Stomach (tissue), 9 donors: ENCODE results near the gene GDF9. TPM values are rescaled to one million over a fixed set of nuclear protein-coding genes. Genes with fewer than 3 reads are reported as not detected.

Experiments used
- DNase-seq, 2 donors: peaks; one replicate each; pipeline versions ENCODE4 v3.0.0 to v3.0.0-alpha.2; 2013 to 2019
- H3K27ac ChIP-seq, 5 donors: fragments of 200-600 bp in 4 of 5; sonication (generic) in 4 of 5; one replicate each; pipeline ENCODE4 v1.5.1; 2013 to 2019; ENCODE audit warnings: mild to moderate bottlenecking in 1 of 5, moderate library complexity in 1 of 5
- H3K27me3 ChIP-seq, 3 donors: fragments of 200-600 bp; sonication (generic); one replicate each; pipeline ENCODE4 v1.5.1; 2017 to 2019; ENCODE audit warnings: mixed run types in 1 of 3
- H3K36me3 ChIP-seq, 4 donors: fragments of 200-600 bp; sonication (generic); 1 replicate in 3 of 4; 2 replicates in 1 of 4; pipeline ENCODE4 v1.5.1; 2016 to 2019
- H3K4me1 ChIP-seq, 4 donors: fragments of 200-600 bp; sonication (generic); one replicate each; pipeline ENCODE4 v1.5.1; 2016 to 2019
- H3K4me3 ChIP-seq, 4 donors: fragments of 200-600 bp; sonication (generic) in 3 of 4; one replicate each; pipeline ENCODE4 v1.5.1; 2016 to 2019; ENCODE audit warnings: mild to moderate bottlenecking in 1 of 4
- H3K9me3 ChIP-seq, 4 donors: fragments of 200-600 bp; sonication (generic); one replicate each; pipeline ENCODE4 v1.5.1; 2016 to 2019
- EP300 ChIP-seq: sonication (generic); formaldehyde crosslinking; IDR thresholded peaks from one replicate; pipeline ENCODE4 v1.6.1; 2017; ENCODE audit warnings: antibody characterized with exemption
- POLR2A ChIP-seq, 4 donors: fragments of 450-650 bp; IDR thresholded peaks; one replicate each; pipeline ENCODE4 v1.6.1; 2016; ENCODE audit warnings: antibody characterized with exemption in 4 of 4, control low read depth in 2 of 4, mild to moderate bottlenecking in 1 of 4, moderate library complexity in 1 of 4
- POLR2AphosphoS5 ChIP-seq, 3 donors: sonication (generic); formaldehyde crosslinking; IDR thresholded peaks; one replicate each; pipeline ENCODE4 v1.6.1; 2016; ENCODE audit warnings: antibody characterized with exemption in 3 of 3
- WGBS, 5 donors: extraction: QIAGEN DNeasy Blood & Tissue Kit in 3 of 5; methylation state at CpG; one replicate each; pipeline versions ENCODE4 v1.1.5 to v1.1.7; 2013 to 2018; 5-methylcytosine and 5-hydroxymethylcytosine counted together
- intact Hi-C: fragments of 100-400 bp; cut with DNase I; formaldehyde crosslinking; loops from one replicate; pipeline ENCODE4 v1.15.1; 2023; ENCODE audit warnings: low total_unique reads
- polyA plus RNA-seq, 3 donors: library from polyadenylated mRNA; stranded (reverse); fragments of 200-250 nt; gene quantifications; one replicate each; pipeline ENCODE4 v1.2.3, GENCODE V29; 2013
- total RNA-seq, 5 donors: library from RNA; depleted of rRNA; stranded (reverse); fragments of >200 nt; gene quantifications; one replicate each; pipeline versions ENCODE4 v1.1.0 to v1.2.3, GENCODE V29; 2014 to 2016
- TF ChIP-seq, protein P1 (sequence below), 7 experiments: fragments of 450-650 bp in 4 of 7; fragments of 200-600 bp in 3 of 7; sonication (generic) in 3 of 7; IDR thresholded peaks; one replicate each; pipeline ENCODE4 v1.5.1; 2016 to 2019; ENCODE audit warnings: antibody characterized with exemption in 7 of 7, control low read depth in 2 of 7, mild to moderate bottlenecking in 1 of 7
- donor health status: healthy with polysubstance abuse.
- donor health status: Bipolar disorder and iron deficiency.
- donor health status: healthy.

GDF9 gene
- total and polyA plus RNA-seq, 8 donors: 0.25 to 4.4 (median 1.1) TPM; not detected in 4

GRCh38 chr5:132823481-132824050, 42.7 kb downstream of the GDF9 start:
- H3K36me3 ChIP-seq: peaks cover 0 to 34% (median 27%) of the 10 kb centered on the region in 4 donors
- peaks cover 0 to 71% (median 5%) of the 10 kb centered on the region in 3 donors for H3K27me3 ChIP-seq
- H3K4me1 ChIP-seq: peaks cover 20 to 60% (median 29%) of the 10 kb centered on the region in 4 donors
- H3K9me3 ChIP-seq: no peaks in the 10 kb centered on the region
- 68 to 86% (median 76%) methylated on average over 7 of the region's 7 CpGs for WGBS, 5 donors
- H3K27ac ChIP-seq: peak overlapping the region in 1 of 5 donors; percentile 27
- intact Hi-C loops: no loop called here
- peak overlapping the region in 3 of 4 donors; percentile 11 to 34 (median 29) for H3K4me3 ChIP-seq
- TF ChIP-seq POLR2AphosphoS5 (IDR thresholded peaks at IDR 0.05) (no peak), EP300 (no peak), POLR2A (IDR thresholded peaks at IDR 0.05) (no peak)
- TF ChIP-seq, protein P1, sequence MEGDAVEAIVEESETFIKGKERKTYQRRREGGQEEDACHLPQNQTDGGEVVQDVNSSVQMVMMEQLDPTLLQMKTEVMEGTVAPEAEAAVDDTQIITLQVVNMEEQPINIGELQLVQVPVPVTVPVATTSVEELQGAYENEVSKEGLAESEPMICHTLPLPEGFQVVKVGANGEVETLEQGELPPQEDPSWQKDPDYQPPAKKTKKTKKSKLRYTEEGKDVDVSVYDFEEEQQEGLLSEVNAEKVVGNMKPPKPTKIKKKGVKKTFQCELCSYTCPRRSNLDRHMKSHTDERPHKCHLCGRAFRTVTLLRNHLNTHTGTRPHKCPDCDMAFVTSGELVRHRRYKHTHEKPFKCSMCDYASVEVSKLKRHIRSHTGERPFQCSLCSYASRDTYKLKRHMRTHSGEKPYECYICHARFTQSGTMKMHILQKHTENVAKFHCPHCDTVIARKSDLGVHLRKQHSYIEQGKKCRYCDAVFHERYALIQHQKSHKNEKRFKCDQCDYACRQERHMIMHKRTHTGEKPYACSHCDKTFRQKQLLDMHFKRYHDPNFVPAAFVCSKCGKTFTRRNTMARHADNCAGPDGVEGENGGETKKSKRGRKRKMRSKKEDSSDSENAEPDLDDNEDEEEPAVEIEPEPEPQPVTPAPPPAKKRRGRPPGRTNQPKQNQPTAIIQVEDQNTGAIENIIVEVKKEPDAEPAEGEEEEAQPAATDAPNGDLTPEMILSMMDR (IDR thresholded peaks at IDR 0.05): no peak
- DNase-seq: no peak

- H3K36me3 ChIP-seq: peaks cover 0 to 34% (median 27%) of the 10 kb centered on the region in 4 donors
- TF ChIP-seq POLR2A (IDR thresholded peaks at IDR 0.05) (no peak), EP300 (no peak), POLR2AphosphoS5 (IDR thresholded peaks at IDR 0.05) (no peak)
- TF ChIP-seq, protein P1 (IDR thresholded peaks at IDR 0.05): no peak
- peaks cover 0 to 66% (median 5%) of the 10 kb centered on the region in 3 donors for H3K27me3 ChIP-seq
- H3K4me3 ChIP-seq: peak overlapping the region; percentile 11 to 34 (median 26)
- H3K27ac ChIP-seq: peak overlapping the region in 2 of 5 donors; percentile 14 to 27
- WGBS, 5 donors: 37 to 61% (median 41%) methylated on average over 23 to 68 of the region's 68 CpGs
- peak in 1 of 2 donors; percentile 83 for DNase-seq
- H3K9me3 ChIP-seq: no peaks in the 10 kb centered on the region
- peaks cover 20 to 58% (median 29%) of the 10 kb centered on the region in 4 donors for H3K4me1 ChIP-seq
- intact Hi-C loops: no loop called here
Observed at GRCh38 chr5:132822650-132823480, 43.4 kb downstream of the GDF9 start.

DNA sequence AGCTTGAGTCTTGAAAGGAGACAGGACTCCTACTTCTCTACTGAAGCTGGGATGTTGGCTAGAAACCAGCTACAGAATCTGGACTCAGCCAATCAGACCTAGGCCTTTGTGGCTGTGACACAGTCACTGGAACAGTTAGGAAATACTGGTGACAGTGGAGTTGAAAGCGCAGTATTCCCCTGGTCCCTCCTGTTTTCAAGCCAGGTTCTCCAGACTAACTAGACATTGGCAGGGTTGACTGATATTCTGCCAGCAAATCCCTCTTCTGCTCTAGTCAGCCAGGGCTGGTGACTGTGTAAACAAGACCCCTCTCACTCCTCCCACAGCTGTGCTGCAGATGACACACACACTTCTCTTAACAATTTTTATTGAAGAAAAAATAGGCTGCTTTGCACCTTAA, 44.5 kb downstream of the GDF9 start:
- intact Hi-C loops: no loop called here
- H3K4me1 ChIP-seq: peaks cover 20 to 49% (median 29%) of the 10 kb centered on the region in 4 donors
- H3K9me3 ChIP-seq: no peaks in the 10 kb centered on the region
- peaks cover 0 to 55% (median 5%) of the 10 kb centered on the region in 3 donors for H3K27me3 ChIP-seq
- peaks cover 0 to 34% (median 26%) of the 10 kb centered on the region in 4 donors for H3K36me3 ChIP-seq
- TF ChIP-seq, protein P1 (IDR thresholded peaks at IDR 0.05): no peak
- peak in 1 of 2 donors; percentile 48 for DNase-seq
- no peak overlapping the region for H3K27ac ChIP-seq
- no peak overlapping the region for H3K4me3 ChIP-seq
- 80 to 86% (median 80%) methylated on average over 1 of the region's 1 CpG for WGBS, 5 donors

DNA sequence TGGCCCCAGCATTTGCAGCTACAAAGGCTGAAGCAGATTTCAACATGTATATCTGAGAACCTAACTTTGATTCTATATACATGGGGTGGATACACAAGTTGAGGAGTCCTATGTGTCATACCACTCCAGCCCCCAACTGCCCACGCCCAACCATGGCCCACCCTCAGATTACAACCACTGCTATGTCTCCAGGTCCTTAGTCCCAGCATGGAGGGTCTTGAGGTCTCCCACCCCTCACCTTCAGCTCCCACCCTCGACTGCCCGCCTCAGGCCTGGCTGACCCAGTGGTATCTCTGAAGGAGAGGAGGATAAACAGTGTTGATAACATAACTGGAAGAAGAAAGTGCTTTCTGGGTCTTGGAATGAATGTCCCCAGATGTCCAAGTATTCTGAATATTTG, 44.9 kb downstream of the GDF9 start:
- Histone ChIP-seq H3K27ac (no peak overlapping the region), H3K9me3 (no peaks in the 10 kb centered on the region), H3K4me3 (no peak overlapping the region), H3K4me1 (peaks cover 20 to 48% (median 28%) of the 10 kb centered on the region in 4 donors), H3K27me3 (peaks cover 0 to 51% (median 5%) of the 10 kb centered on the region in 3 donors), H3K36me3 (peaks cover 0 to 34% (median 25%) of the 10 kb centered on the region in 4 donors)
- DNase-seq: no peak
- TF ChIP-seq POLR2AphosphoS5 (IDR thresholded peaks at IDR 0.05) (no peak), EP300 (no peak), POLR2A (IDR thresholded peaks at IDR 0.05) (no peak)
- TF ChIP-seq, protein P1 (IDR thresholded peaks at IDR 0.05): no peak
- intact Hi-C loops: no loop called here
- WGBS, 5 donors: 66 to 78% (median 72%) methylated on average over 3 of the region's 3 CpGs
